GM21786 (cell line): ENCODE data around the gene ASCL3.
"Not testable (repeated sequence)": the region's sequence is repeated elsewhere in the genome, so short reads cannot be mapped to it uniquely, and the experiment has no call there.

Experiments
- ATAC-seq: cut with Tn5 transposase; IDR thresholded peaks from one replicate; pipeline ENCODE4 v1.9.1; 2021; ENCODE audit not compliant: unreplicated experiment

Gene ASCL3

GRCh38 chr11:8942518-8943066 lies at the start of gene ASCL3:
TSS of gene ASCL3 (minus strand) at chr11:8943016. CDS start at chr11:8938161, 4,855 bp downstream.
- ATAC-seq = no peak

GRCh38 chr11:8989453-8989852 lies 46.6 kb upstream of the ASCL3 start:
- ATAC-seq = no peak

DNA sequence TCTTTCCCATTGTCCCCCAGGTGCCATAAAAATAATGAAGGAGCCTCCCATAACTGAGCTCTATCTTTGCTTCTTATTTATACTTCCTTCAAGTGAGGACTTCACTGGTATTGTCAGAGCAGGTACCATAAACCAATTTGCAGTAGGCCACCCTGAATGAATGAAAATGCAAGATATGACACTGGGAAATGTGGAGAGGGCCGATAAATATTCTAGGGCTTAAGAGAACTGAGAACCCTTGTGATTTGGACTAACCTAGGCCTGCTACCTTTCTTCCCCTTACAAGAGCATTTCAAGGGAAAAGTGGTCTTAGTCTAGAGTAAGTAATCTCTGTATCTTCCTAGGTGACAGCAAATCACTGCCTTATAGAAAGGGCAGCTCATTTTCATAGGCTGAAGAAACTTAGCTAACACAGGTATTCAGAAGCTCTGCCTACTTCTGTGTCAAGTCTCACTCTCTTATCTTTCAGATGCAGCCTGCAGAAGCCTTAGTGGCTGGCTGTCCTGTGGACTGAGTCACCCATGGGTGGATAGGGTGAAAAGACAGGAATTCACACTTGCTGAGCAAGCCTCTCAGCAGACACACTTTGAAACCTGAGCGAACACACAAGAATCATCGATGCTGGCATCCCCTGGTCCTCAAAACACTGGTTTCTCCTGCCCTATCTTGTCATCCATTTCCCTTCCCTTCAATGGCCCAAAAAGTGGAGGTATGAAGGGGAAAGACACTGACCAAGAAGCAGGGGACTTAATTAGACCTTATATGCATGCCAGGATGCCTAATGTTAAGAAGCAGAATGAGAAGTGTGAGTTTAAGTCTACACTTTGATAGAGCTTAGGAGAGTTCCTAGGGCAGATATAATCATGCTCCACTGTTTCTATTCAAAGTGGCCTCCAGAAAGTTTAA lies 45.8 kb upstream of the ASCL3 start:
- no peak for ATAC-seq

DNA sequence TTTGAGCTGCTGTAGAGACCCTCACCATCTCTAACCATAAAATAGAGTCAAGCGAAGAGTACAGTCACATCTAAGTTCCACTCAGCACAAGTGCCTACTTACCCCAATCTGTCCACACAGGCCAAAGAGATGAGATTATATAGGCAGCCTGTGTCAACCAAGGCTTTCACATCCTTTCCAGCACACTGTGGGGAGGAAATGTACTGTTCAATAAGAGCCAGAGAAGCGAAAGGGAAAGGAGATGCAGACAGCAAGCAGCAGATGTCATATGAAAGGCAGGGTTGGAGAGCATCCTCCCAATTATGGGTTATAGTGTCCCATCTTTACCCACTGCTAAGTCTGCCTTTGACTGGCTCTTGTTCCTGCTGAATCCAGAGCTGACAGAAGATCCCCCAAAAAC lies 44.6 kb upstream of the ASCL3 start:
- no peak for ATAC-seq

- not testable (repeated sequence) for ATAC-seq
These were observed 44.0 kb upstream of the ASCL3 start for GRCh38 chr11:8986772-8987171.

DNA sequence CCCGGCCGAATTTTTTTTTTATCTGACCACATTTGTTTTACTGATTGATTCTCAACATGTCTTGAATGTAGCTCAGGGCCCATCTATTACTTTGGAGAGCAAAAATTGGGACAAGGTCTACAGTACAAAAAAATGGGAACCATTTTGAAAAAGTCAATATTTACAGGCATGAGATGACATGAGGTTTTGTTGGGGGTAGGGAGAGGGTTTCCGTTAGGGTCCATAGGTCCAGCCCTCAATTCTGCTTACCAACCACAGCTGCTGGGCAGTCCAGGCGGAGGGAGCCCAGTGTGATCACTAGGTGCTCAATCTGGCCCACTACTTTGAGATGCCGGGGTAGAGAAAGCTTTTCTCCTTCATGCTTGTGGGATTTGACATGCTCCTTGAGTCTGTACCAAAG lies 42.6 kb upstream of the ASCL3 start:
- no peak for ATAC-seq

DNA sequence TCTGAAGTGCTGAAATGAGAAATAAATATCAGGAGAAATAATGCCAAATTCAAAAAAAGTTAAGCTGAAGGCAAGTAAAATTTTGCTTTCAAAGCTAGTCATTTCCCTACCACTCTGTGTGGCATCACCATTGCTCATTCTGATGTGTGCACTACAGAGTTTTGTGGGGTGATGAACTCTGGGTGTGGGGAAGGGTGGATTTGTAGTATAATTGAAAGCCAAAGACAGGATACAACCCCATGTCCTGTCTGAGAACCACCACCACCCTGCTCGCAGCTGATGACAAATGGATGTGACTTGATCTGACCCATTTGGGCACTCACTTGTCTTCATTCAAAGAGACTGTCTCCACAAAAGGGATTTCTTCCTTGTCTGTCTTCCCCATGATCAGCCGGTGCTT lies 40.7 kb upstream of the ASCL3 start:
- no peak for ATAC-seq

GRCh38 chr11:8980485-8980884 lies 37.7 kb upstream of the ASCL3 start:
- ATAC-seq = no peak

DNA sequence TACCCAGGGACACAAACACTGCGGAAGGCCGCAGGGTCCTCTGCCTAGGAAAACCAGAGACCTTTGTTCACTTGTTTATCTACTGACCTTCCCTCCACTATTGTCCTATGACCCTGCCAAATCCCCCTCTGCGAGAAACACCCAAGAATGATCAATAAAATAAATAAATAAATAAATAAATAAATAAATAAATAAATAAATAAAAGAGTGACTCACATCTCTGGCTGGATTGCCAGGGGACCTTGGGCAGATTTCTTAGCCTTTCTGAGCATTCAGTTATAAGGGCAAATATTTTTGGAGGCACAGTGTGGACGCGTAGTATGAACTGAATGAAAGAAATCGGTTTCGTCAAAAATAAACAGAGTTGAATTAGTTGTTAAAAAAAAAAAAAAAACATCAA lies 36.5 kb upstream of the ASCL3 start:
- ATAC-seq = not testable (repeated sequence)

DNA sequence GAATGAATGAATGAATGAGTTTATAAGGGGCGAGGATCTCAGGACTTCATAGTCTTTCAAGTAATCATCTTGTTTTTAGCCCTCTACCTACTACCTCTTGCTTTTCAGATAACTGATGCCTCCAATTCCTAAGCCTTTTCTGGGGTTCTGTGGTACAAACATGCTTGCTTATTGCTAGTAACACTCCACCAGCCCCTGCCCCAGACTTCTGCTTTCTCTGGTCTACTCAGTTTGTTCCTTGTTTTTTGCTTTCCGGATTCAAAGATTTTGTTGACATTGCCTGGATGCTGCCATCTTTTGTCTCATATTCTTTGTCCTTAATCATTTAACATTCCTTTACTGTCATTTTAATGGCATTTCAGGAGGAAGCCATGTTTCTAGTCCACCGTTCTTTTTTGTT lies 30.3 kb upstream of the ASCL3 start:
- ATAC-seq = no peak

GRCh38 chr11:8971924-8972316 lies 29.1 kb upstream of the ASCL3 start:
- ATAC-seq = no peak

DNA sequence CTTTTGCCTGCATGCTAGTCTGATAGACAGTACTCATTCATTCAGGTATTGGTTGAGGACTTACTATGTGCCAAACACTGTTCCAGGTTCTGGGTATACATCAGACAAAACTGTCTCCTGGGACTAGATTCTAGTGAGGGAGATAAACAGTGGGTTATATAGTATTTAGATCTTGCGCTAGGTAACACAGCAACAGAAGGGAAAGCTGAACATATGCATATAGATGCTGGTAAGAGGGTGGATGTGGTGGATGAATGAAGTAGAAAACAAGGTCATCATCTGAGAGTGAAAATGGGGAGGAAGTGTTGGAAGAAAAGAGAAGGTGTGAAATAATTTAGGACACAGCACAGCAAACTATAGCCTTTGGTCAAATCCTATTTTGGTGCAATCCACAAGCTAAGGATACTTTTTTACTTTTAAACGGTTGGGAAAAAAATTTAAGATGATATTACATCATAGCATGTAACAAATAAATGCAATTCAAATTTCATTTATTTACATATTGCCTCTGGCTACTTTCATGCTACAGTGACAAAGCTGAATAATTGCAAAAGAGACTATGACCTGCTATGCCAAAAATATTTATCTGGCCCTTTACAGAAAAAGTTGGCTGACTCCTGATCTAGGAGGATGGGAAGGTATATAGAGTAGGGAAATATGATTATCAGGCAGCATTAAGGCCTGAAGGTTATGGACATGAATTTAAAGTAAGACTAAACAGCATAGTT lies 28.5 kb upstream of the ASCL3 start:
- no peak for ATAC-seq

- no peak for ATAC-seq
These were observed 24.4 kb upstream of the ASCL3 start for GRCh38 chr11:8967184-8967583.

DNA sequence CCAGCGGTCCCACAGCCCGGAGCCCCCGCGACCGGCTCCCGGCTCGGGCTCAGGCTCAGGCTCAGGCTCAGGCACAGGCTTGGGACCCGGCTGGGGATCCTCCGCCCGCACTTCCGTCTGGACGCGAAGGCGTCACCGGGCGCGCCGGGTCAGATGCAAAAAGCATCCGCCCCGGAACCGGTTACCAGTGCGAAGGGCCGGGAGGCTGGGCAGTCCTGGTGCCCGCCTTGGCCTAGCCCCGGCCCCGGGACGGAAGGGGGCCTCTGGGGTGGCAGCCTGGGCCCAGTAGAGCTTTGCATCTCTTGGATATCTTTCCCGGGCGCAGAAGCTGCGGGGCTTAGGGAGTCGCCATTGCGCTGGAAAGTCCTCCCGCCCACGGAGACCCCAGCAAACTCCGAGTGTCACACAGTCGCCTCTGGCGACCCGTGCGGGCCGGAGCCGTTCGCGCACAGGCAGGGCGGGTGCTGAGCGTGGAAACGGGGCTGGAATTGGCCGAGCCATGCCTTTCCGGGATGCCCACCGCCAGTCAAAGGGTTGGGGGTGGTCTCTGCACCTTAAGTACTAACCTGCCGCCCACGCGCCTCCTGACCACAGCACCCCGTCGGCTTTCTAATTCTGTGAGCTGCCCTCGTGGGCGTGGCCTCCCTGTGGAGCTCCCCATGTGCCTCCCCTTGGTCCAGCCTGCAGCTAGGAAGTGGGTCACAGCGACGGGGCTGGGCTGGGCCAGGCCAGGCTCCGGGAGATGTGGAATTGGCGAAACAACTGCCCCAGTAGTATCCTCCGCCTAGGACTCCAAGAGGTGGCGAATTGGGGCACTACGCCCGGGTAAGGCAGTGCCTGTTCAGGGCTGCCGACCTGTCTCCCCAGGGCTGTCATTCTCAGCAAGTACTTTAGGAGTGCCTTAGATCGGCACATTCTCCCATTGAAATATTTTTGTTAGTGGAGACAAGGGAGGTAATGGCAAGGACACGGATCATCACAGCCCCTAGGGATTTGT lies 21.8 kb upstream of the ASCL3 start, which contains the start of gene TMEM9B:
TMEM9B (minus strand) TSS at position 119 of the 997 bp plus-strand sequence. CDS start 129 bp downstream, outside the sequence.
- peak; percentile 74 for ATAC-seq

DNA sequence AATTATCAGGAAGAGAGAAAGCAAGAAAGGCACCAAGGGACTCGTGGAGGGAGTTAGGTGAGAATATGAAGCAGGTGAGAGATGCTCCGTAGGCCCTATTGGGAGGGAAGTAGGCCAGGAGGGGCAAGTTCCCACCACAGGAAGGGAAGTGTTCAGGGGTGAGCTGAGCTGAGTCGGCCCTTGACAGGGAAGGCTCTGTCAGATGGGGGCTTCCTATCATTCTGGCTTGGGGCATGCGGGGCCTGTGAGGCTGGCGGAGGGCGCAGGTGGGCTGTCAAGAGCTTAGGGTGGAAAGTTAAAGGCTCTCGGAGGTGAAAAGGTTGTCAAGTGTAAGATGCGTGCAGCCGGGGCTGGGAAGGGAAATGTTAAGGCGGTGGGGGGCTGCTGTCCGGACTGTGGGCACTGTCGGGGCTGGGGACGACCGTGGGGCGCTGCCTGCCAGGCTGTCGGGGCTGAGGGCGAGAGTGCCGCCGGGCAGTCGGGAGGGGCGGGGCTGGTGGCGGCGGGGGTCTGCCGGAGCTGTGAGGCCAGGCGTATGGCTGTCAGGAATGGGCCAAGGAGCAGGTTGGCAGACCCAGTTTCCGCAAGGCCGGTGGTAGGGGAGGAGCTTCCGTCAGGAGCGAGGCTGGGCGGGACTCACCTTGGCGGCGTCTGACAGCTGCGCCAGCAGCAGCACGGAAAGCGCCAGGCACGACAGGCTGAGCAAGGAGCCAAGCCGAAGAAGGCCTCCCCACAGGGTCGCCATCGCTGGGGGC lies 20.9 kb upstream of the ASCL3 start:
- ATAC-seq = peak; percentile 66

DNA sequence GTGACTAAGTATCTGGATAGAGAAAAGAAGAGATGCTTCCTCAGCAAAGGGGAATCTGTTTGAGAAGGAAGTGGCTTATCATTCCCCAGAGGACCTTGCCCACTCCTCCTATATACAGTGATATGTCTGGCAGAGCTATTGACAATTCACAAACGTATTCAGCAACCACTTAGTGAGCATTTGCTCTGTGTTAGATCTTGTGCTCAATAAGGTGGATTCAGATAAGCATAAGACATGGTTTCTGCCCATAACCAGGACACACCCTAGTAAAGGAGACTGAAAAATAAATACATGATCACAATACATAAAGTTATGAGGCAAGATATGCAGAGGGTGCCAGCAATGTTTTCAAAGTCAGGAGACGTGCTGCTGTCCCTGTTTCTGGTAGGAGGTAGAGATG lies 20.0 kb upstream of the ASCL3 start:
- ATAC-seq = no peak

DNA sequence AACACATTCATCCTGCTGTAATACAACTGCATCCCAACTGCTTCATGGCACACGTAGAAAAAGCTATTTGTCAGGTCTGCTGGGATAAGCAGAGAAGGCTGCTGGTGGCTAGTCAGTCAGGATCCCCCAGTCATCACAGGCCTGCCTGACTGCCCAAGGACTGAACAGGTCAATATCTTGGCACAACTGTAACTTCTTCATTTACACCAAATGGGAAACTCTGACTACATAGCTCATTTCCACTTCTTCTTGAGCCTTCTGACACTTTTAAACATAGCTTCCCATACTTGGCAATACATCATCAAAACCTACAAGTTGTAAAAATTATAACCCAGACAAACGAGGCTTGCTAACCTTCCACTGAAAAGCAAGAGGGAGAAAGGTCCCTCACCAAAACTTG lies 18.6 kb upstream of the ASCL3 start:
- no peak for ATAC-seq

GRCh38 chr11:8959546-8960166 lies 16.8 kb upstream of the ASCL3 start:
- ATAC-seq = no peak

- no peak for ATAC-seq
These were observed 14.0 kb upstream of the ASCL3 start for GRCh38 chr11:8956860-8957259.
